ENCODE results near the gene HSPH1.

The HSPH1 gene

DNA sequence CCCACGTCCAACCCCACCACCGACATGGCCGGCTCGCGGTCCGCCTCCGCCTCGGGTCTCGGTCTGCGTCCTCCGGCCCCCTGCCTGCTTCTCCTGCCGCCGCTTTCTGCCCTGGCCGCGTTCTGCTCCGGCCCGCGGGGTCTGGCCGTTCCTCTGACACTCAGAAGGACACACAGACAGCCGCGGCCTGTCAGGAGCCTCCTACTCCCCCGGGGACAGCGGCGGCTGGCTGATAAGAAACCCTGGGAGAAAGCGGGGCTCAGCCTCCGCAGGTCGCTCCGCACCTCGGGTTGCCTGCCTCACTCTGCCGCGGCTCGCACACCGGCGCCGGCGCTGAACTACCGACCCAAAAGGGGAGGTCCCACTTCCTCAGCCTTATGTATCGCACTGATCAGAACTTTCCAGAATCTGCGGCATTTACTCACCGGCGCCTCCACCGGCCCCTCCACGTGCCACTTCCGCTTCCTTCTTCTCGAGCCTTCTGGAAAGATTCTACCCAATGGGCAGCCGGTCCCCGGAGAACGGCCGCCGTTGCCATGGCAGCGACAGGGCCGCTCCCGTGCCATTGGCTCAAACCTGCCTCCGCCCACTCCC lies at the start of gene HSPH1:
TSS of gene HSPH1 (minus strand) at position 348 of the 594 bp plus-strand sequence. CDS start at position 26, 322 bp downstream.
- in situ Hi-C loops (cut with MboI; ENCODE audit: low sequenced_read_pairs) = no loop called here

GRCh38 chr13:31209841-31210210 lies 48.1 kb upstream of the HSPH1 start:
- in situ Hi-C loops (cut with MboI; ENCODE audit: low sequenced_read_pairs) = no loop called here

DNA sequence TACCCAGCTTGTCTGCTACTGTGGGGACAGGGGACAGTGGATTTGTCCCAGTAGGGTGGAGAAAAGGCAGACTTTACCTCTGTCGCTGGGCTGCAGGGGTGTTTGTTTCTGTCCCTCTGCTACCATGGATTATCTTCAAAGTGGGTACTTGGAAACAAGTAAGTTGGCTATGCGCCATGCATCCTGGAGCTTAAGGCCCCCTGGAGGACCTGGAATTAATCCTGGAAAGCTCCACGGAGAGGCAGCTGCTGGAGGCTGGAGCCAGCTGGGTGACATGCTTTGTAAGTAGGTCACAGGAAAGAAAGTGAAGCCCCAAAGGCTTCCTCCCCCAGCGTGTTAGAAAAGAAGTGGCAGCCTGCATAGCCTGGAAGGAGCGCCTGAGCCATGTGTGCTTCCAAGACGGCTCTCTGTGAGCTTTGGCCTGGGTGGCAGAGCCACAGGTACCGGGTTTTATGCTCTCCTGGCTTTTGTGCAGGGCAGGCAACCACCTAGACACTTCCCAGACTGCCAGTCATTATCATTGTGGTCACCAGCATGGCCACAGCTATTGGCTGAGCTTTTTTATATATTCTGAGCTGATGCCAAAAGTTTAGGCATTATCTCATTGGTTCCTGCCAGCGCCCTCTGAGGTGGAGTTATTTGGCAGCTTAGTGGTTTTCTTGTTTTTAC lies 47.6 kb upstream of the HSPH1 start:
- in situ Hi-C loops (cut with MboI; ENCODE audit: low sequenced_read_pairs) = no loop called here

DNA sequence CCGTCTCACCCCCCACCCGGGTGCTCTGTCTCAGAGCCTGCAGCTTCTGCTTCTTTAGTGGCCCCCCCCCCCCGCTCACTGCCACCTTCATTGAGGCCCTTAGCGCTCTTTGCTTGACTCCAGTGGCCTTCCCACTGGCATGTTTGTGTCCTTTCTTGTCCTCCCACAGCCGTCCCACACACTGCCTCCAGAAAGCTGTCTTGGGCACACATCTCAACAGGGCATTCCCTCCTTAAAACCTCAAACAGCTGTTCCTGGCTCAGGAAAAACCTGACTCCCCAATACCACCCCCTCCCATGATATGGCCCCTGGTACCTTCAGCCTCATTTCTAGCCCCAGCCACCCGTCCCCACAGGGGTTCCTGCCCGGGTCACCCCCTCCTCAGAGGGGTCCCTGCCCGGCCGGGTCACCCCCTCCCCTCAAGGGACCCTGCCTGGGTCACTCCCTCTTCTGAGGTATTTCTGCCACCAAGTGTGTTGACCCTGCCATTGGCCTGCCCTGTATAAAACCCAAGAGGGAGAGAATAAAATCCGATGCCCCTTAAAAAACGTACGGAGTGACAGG lies 46.9 kb upstream of the HSPH1 start:
- in situ Hi-C loops (cut with MboI; ENCODE audit: low sequenced_read_pairs) = no loop called here

- in situ Hi-C loops (cut with MboI; ENCODE audit: low sequenced_read_pairs) = no loop called here
Measured at GRCh38 chr13:31207661-31208552, 46.2 kb upstream of the HSPH1 start.

- in situ Hi-C loops (cut with MboI; ENCODE audit: low sequenced_read_pairs) = no loop called here
Measured at GRCh38 chr13:31204592-31204991, 42.9 kb upstream of the HSPH1 start.

DNA sequence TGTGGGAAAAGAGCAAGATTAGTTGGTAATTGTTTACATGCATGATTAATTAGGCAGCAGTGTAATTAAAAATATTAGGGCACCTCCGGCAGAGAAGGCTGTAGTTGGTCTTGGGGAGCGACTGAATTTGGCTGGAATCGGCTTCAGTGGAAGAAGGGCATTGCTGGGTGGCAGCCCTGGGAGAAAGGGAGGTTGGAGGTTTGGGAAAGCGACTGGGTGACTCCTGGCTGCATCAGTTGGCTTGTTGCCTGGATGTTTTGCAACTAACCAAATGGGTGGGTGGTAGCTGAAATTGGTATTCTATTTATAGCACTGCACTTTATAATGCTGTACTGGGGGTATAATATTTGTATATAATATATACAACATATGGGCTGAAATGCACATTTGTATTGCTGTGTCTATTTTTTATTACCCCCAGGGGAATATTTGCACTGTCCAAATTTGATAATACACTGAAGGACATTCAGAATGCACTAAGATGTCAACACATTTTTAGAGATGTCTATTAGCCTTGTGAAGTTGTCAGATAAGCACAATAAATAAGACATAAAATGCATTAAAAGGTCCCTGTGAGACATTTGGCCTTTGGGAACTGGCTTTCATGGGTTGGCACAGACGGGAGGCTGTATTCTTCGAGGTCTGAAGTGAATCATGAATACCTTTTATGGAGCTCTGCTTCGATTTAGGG lies 39.8 kb upstream of the HSPH1 start:
- in situ Hi-C loops (cut with MboI; ENCODE audit: low sequenced_read_pairs) = no loop called here

DNA sequence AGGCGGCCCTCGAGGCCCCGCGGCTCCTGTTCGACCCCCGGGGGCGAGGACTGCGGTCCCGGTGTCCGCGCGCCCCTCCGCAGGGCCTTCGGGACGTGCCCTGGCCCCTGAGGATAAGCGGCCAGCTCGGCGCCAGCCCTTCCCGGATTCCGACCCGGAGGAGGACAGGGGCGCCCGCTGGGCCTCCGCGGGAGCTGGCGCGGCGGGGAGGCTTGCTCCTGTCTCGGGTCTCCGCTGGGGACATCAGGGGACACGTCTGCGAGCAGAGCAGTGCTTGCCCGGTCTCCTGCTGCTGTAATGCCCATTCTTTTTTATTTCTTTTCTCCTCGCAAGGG lies 38.9 kb upstream of the HSPH1 start:
- in situ Hi-C loops (cut with MboI; ENCODE audit: low sequenced_read_pairs) = no loop called here

GRCh38 chr13:31199849-31200636 lies 38.3 kb upstream of the HSPH1 start, which contains the start of gene B3GLCT:
B3GLCT (plus strand) TSS chr13:31199975; CDS start chr13:31200085, 110 bp downstream.
- in situ Hi-C loops (cut with MboI; ENCODE audit: low sequenced_read_pairs) = no loop called here

GRCh38 chr13:31199527-31199848 lies 37.8 kb upstream of the HSPH1 start:
- in situ Hi-C loops (cut with MboI; ENCODE audit: low sequenced_read_pairs) = no loop called here

GRCh38 chr13:31198519-31198918 lies 36.8 kb upstream of the HSPH1 start:
- in situ Hi-C loops (cut with MboI; ENCODE audit: low sequenced_read_pairs) = no loop called here

- in situ Hi-C loops (cut with MboI; ENCODE audit: low sequenced_read_pairs) = no loop called here
Measured at GRCh38 chr13:31196992-31197391, 35.3 kb upstream of the HSPH1 start.

GRCh38 chr13:31195616-31196015 lies 33.9 kb upstream of the HSPH1 start:
- in situ Hi-C loops (cut with MboI; ENCODE audit: low sequenced_read_pairs) = no loop called here

- in situ Hi-C loops (cut with MboI; ENCODE audit: low sequenced_read_pairs) = no loop called here
Measured at GRCh38 chr13:31192306-31192705, 30.6 kb upstream of the HSPH1 start.

GRCh38 chr13:31191748-31192147 lies 30.0 kb upstream of the HSPH1 start:
- in situ Hi-C loops (cut with MboI; ENCODE audit: low sequenced_read_pairs) = no loop called here

DNA sequence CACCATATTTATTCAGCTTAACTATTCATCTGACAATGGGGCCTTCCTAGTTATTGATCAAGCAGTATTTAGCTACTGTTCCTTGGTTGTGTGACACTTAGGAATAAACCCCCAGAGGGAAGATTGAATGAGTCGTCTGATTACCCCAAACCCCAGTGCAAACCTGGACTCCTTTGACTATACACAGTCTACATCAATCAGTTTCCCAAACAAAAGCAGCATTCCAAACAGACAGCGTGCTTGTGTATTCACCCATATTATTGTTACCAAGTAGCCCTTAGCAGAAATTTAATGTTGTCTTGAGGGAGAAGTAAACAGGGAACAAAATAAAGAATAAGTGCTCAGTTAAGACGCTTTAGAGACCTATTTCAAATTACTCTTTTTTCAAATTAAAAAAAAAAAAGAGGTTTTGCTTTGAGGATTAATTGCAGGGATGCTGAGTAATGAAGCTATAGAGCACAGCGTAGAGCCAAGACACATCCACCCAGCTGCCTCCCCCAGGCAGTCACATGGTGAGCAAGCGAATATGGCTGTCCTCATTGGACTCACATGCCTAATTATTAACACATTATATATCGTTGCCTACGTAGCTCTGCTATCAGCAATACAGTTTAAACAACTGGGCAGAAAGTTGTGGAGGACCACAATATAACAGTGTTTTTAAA lies 23.4 kb upstream of the HSPH1 start:
- in situ Hi-C loops (cut with MboI; ENCODE audit: low sequenced_read_pairs) = no loop called here

- in situ Hi-C loops (cut with MboI; ENCODE audit: low sequenced_read_pairs) = no loop called here
Measured at GRCh38 chr13:31184451-31184850, 22.7 kb upstream of the HSPH1 start.

DNA sequence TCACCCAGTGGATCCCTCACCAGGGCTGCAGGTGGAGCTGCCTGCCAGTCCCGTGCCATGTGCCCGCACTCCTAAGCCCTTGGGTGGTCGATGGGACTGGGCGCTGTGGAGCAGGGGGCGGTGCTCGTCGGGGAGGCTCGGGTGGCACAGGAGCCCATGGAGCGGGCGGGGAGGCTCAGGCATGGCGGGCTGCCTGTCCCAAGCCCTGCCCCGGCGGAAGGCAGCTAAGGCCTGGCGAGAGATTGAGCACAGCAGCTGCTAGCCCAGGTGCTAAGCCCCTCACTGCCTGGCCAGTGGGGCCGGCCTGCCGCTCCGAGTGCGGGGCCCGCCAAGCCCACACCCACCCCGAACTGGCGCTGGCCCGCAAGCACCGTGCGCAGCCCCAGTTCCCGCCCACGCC lies 21.3 kb upstream of the HSPH1 start:
- in situ Hi-C loops (cut with MboI; ENCODE audit: low sequenced_read_pairs) = no loop called here

DNA sequence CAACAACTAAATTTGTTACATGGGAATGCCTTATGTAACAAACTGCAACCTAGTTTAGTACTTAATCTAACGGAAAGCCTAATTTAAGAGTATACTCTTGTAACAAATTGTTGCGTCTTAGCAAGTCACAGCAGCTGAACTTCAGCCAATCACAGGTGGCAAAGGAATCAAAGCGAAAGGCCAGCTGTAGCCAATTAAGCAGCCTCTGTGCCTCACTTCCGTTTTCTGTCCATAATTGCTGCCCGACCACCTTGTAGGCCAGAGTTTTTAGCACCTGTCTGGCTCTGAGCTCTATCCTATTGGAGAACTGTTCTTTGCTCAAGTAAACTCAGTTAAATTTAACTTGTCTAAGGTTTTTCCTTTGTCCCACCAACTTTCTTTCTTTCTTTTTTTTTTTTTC lies 18.1 kb upstream of the HSPH1 start:
- in situ Hi-C loops (cut with MboI; ENCODE audit: low sequenced_read_pairs) = no loop called here

- in situ Hi-C loops (cut with MboI; ENCODE audit: low sequenced_read_pairs) = no loop called here
Measured at GRCh38 chr13:31179241-31179640, 17.5 kb upstream of the HSPH1 start.

All from HL-60/S4 (cell line).